Measurements from ENCODE around the gene IHH.

The IHH gene

DNA sequence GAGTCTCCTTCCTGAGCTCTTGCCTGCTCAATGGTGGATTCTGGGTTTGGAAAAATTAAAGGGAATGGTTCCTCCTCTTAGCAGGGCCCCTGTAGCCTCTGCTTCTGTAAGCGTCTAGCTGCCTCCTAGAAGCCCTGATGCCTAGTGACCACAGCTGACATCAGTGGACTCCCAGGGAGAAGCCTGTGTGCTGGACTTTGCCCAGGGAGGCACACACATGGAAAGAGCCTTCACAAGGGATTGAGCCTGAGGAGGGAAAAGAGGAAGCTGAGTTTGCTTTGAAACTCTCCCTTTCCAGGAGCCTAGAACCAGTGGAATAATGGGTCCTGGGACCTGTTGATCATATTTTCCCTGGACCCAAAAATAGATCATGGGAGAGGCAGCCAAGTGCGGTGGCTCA, 18.0 kb downstream of the IHH start:
- no peak overlapping the region for H3K27ac ChIP-seq
- DNase-seq (ENCODE audit: low read depth, low spot score) = no peak

DNA sequence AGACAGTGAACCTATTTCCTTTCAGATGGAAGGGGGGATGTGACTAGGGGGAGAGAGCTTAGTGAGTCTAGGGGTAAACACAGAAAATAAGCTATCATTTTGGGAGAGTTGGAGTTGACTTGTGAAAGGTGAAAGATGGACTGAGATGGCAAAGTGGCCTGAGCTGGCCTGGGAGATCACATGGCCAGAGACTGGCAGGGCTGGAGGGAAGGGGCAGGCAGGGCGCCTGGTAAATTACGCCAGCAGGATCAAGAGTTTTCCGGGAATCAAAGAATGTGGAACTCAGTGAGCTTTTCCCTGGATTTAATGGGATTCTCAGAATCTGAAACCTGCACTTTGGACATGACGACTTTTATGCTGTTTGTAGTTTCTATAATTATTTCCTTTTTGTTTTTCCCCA, 18.6 kb downstream of the IHH start:
- DNase-seq (ENCODE audit: low read depth, low spot score) = no peak
- no peak overlapping the region for H3K27ac ChIP-seq

DNA sequence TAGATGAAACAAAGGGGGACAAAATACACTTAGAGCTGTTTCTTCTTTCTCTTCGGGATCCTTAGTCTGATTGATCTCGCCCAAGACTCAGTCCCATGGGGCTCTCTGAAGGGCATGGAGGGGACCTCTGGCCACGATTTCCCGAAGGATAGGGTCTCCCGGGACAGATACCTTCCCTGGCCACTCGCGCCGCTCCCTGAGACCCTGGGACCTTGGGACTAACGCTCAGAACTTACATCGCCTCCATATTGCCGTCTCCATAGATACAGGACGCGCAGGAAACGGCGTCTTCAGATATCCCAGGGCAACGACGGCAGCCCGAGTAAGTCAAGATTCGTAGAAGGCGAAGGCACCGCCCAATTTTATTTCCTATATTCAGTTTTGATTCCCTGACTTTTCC, 19.5 kb downstream of the IHH start, which contains the start of gene CFAP65:
Gene CFAP65, minus strand, starts transcription at position 265 of the 400 bp plus-strand sequence. CDS start 2,468 bp downstream, outside the sequence.
- no peak for DNase-seq (ENCODE audit: low read depth, low spot score)
- no peak within 1 kb of the TSS for H3K27ac ChIP-seq

DNA sequence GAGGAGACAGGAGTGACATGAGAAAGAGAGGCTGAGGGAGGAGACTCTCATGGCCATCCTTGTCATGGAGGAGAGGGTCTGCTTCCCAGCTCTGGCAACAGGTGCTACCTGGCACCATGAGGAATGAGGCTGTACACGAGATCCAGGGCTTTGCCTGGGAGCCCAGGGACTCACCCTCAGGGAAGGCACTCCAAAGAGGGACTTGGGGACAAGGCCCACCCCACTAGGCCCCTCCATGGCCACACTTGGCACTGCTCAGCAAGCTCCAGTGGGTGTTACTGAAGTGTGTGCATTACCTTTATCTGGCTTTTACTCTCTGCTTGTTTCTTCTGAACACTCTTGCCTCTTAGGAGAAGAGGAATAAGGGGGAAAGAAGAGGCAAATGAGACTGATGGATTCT, 22.1 kb downstream of the IHH start:
- DNase-seq (ENCODE audit: low read depth, low spot score) = no peak
- H3K27ac ChIP-seq = no peak overlapping the region

DNA sequence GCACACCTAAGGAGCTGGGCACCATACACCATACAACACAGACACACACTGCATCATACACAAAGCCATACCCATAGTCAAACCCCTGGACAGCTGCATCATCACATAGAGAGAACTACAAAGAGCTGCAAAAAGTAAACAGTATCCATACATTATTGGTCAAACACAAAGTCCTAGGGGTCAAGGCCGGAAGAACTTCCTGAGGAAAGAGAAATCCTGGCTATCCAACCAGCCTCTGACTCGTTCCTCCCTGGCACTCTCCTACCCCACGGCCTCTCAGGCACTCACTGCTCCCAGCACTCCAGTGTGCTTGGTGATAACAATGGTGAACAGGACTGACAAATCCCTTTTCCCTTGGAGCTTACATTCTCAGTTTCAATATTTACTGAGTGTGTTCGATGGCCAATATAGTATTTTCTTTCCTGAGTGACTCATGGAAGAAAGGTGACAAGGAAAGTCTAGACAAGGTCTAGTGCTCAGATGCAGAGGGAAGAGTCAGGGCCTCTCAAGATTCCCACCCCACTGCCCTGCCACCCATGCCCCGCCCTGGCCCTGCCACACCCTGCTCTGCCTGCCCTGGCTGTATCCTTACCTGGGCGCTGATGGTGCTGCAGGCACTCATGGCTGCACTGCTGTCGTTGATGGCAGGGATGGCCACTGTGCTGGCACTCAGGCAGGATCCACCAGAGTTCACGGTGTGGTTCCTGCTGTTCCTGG, 22.8 kb downstream of the IHH start:
- H3K27ac ChIP-seq = no peak overlapping the region
- DNase-seq (ENCODE audit: low read depth, low spot score) = no peak

DNA sequence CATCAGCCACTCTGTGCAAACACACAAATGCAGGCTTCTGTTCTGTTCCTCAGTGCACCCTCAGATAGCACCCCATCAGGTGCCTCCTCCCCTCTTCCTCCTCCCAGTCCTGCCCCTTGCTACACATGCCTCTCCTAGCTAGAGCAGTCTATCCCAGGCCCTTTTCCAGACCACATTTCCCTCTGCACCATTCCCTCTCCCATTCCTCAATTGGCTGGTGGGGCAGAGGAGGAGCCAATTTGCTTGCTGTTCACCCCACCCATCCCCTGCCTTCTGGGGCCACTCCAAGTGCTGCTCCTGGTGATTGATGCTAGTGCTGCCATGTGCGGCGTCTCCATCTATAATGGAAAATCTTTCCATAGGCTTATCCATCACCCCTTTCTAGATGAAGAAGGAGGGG, 24.8 kb downstream of the IHH start:
- no peak for DNase-seq (ENCODE audit: low read depth, low spot score)
- no peak overlapping the region for H3K27ac ChIP-seq

DNA sequence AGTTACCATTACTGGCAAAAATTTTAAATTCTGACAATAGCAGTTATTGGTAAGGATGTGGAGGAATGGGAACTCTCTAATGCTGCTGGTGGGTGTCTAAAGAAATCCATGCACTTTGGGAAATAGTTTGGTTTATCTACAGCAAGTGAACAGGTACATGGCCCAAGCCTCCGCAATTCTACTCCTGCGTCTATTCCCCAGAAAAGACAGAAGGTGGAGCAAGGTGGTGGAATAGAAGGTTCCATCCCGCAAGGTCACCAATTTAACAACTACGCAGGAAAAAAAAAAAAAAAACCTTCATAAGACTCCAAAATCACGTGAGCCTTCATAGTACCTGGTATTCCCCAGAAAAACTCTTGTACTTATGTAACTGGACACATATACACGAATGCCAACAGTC, 25.9 kb downstream of the IHH start:
- DNase-seq (ENCODE audit: low read depth, low spot score) = no peak
- H3K27ac ChIP-seq = no peak overlapping the region

DNA sequence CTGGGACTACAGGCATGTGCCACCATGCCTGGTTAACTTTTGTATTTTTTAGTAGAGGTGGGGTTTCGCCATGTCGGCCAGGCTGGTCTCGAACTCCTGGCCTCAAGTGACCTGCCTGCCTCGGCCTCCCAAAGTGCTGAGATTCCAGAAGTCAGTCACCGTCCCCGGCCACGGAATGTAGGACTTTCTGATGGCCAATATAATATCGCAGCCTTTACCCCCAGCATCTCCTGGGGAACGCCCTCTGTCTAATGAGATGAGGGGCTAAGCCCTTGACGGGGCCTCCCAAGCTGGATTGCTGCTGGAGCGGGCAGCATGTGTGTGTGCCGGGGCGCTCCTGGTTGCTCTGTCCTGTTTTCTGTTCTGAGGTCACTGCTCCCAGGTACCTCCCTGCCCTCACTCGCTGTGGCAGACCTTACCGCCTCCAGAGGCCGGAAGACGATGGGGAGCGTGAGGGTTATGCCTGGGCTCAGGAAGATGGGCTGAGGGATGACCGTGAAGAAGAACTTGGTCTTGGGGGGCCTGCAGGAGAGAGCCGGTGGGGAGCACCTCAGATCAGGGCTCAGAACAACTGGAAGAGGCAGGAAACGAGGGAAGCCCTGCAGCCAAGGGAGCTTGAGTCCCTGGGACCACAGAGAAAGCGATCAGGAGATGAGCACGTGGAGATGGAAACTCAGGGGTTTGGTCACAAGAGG, 28.5 kb downstream of the IHH start:
- no peak overlapping the region for H3K27ac ChIP-seq
- no peak for DNase-seq (ENCODE audit: low read depth, low spot score)

DNA sequence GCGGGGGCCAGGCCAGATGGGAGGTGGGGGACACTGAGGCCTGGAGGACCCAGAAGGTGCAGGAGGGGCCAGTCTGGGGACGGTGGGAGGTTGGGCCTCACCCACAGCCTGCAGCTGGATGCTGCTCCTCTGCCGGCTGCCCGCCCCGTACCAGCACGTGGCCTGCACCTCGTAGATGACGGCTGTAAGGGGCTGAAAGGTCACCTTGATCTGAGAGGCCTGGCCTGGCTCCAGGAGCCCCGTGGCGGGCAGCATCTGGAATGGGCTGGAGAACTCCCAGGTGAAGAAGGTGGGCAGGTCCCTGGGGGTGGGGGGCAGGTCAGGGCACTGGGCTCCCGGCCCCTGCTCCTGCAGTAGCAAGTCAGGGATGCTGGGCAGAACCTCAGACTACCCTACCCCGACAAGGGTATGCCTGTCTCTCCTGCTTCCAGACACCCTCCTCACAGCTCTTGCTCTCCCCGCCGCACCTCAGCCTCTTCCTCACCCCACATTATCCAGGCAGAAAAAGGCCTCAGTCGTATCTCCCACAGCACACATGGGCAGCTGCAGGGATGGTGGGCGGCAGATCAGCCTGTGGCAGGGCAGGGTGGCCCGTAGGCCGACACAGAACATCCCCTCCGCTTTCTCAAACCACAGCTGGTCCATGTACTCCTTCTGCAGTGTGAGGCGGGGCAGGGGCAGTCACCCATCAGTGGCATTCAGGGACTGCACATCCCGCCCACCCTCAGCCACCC, 29.5 kb downstream of the IHH start:
- no peak overlapping the region for H3K27ac ChIP-seq
- DNase-seq (ENCODE audit: low read depth, low spot score) = no peak

DNA sequence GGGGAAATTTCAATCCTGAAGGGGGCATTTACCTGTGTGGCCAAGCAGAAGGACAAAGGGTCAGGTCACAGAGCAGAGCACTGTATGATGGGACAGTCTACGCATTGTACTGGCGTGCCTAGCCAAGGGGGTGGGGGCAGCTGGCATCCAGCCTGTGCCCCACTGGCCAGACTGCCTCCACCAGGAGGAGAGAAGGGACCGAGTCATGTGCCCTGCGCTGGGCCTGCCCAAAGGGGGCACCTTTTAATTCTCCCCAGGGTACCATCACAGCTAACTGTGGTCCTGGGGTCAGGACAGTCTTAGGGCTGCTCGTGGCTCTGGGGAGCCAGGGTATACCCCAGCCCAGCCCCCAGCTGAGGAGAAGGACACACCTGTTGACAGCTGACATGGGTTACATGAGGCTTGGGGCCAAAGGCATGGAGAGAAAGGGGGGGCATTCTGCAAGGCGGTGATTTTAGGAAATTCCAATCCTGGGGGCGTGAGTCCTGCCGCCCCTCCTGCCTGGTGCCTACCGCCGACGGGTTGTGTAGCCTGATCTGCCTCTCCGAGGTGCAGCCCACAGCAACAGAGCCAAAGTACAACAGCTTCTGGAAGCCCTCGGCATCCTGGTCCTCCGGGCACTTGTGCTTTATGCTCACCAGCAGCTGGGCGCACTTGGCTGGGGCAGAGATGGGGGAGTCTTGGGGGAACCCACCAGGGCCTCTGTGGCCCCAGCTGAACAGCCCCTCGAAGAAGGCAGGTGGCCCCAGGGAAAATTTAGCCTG, 30.4 kb downstream of the IHH start:
- DNase-seq (ENCODE audit: low read depth, low spot score) = no peak
- no peak overlapping the region for H3K27ac ChIP-seq

DNA sequence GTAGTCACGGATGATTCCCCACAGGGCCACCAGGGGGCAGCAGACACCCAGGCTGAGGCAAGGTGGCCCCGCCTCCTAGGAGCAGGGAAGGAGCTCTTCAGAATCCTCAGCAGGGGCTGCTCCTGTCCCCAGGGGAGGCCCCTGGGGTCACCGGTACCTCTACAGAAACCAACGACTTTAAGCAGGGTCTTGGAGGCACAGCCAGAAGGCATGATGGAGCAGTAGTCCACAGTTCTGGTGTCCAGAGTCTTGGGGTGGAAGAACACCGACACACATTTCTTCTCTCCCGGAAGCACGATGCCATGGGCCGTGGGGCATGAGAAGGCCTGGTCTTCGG, 30.9 kb downstream of the IHH start:
- DNase-seq (ENCODE audit: low read depth, low spot score) = no peak
- no peak overlapping the region for H3K27ac ChIP-seq

DNA sequence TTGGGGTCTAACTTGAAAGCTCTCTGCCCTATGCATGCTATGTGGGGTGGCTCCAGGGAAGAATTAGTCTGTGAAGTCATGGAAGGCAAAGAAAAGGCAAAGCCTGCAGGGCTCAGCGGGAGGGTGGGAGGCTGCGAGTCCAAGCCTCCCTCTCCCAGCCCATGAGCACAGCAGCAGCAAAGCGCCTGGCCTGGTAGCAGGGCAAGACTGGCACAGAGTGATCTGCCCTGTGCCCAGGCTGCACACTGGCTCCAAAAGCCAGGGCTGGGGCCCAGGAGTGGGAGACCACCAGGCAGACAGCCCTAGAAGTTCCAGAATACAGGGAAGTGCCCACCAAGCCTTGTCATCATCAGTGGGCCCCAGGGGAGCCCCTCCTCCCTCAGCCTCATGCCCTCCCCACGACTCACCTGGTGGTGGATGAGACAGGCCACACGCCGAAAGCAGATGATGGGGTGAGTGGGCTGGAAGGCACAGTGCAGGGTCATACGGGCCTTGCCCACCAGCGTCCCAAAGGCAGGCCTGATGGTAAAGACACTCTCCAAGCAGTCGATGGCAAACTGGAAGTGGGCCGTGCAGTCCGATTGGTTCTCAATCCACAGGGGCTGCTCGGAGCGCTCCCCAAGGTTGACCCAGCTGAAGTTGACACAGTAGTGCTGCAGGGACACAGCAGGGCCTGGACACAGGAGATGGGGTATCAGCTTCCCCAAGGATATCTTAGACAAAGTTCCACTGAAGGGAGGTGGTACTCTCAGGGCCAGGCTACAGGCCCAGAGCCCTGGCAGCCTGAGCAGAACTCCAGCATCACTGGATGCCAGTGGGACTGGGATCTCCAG, 31.5 kb downstream of the IHH start:
- no peak for DNase-seq (ENCODE audit: low read depth, low spot score)
- no peak overlapping the region for H3K27ac ChIP-seq

DNA sequence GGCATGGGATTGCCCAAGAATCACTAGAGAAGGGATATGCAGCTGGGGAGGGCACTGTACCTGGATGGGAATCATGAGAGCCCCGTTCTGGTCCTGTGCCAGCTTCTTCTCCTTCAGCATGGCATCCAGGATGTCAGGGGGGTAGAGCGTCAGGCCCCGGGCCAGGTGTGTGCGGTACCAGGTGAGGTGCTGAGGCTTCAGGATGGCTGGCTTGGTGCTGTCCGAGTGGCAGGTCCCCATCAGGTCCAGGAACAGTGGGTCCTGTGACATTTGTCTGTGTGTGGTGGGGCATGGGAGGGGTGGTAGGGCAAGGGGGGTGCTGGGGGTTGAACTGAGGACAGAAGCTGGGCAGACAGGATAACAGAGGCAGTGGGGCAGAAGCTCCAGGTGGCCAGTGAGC, 32.6 kb downstream of the IHH start:
- DNase-seq (ENCODE audit: low read depth, low spot score) = no peak
- H3K27ac ChIP-seq = no peak overlapping the region

DNA sequence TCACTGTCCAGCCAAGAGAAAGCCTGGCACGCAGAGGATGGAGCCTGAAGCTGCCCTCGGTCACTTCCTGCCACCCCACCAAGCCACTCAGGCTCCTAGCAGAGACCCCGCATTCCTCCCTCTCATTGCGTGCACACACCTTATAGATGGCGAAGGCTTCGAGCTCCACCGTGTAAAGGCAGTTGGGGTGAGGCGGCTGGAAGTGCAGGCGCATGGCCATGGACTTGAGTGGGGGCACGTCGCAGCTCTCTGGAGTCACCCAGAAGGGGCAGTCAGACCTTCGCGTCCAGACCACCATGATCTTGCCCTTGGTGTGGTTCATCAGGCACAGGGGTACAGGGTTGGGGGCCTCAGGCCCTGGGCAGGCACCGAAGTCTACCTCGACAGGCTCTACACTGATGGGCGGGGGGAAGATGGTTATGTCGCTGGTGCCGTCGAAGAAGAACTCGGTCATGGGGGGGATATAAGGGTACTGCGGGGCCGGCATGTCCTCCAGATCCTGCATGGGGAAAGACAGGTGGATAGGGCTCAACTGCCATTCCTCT, 33.1 kb downstream of the IHH start:
- no peak for DNase-seq (ENCODE audit: low read depth, low spot score)
- H3K27ac ChIP-seq = no peak overlapping the region

DNA sequence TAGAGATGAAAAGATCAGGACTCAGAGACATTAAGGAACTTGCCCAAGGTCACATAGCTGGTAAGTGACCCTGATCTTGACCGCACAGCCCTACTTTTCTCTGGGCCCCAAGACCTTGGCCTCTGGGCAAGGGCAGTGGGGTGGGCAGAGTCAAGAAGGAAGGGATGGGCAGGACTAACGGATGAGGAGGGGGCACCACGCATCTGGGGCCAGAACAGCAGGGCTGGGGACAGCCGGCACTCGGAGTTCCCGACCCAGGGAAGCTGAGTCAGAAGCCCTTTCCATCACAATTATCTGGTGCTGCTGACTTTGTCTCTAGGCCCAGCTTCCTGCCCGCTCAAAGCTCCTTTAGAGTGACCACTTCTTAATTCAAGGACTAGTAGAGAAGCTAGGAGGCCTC, 33.8 kb downstream of the IHH start:
- no peak overlapping the region for H3K27ac ChIP-seq
- no peak for DNase-seq (ENCODE audit: low read depth, low spot score)

DNA sequence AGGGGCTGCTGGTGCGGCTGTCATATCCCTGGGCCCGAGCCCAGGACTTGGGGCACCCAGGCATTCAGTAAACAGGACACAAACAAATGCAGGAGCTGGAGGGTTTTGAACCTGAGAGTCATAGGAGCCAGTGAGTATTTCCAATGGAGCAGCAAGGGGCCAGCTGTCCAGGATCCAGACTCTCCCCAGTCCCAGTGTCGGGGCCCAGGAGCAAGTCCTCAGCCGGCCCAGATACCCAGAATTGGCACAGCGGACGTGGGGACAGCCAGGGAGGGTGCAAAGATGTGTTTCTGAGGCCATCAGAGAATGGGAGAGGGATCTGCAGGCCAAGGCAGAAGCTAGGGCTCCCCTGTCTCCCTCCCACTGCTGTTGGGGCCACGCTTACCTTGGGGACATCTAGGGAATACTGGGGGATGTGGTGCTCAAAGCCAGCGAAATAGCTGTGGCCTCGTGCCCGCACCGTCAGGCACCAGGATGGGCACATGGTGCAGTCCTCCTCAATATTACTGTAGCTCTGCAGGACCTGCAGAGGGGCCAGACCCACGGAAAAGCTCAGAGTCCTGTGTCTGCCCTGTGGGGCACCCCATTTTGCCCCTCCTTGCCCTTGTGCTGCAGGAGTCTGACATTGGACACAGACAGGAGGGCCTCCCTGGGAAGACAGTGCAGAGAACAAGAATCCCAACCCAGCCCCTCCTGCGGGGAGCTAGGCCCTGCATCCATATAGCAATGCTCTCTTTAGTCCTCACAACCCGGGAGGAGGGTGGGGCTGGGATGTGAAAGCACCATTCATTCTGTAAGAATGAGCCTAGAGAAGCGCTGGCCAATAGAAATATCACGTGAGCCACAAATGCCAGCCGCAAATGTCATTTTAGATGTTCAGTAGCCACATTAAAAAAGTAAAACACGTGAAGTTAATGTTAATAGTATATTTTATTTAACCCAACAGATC, 34.8 kb downstream of the IHH start:
- no peak overlapping the region for H3K27ac ChIP-seq
- DNase-seq (ENCODE audit: low read depth, low spot score) = no peak

DNA sequence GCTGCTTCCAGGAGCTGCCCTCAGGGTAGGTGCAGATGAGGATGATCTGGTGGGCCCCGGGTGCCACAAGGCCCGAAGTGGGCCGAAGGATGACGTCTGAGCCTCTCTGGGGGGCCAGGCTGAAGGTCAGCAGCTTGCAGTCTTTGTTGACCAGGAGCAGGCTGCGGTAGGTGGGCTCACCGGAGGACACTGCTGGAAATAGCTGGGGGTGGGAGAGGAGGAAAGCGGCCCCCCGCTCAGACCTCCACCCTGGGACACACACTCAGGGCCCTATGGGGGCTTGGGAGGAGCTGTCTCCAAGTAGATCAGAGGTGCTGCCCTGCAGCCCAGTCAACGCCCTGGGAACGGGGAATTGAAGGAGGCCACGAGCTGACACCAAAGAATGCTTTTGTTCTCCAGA, 36.7 kb downstream of the IHH start:
- DNase-seq (ENCODE audit: low read depth, low spot score) = no peak
- H3K27ac ChIP-seq = no peak overlapping the region

DNA sequence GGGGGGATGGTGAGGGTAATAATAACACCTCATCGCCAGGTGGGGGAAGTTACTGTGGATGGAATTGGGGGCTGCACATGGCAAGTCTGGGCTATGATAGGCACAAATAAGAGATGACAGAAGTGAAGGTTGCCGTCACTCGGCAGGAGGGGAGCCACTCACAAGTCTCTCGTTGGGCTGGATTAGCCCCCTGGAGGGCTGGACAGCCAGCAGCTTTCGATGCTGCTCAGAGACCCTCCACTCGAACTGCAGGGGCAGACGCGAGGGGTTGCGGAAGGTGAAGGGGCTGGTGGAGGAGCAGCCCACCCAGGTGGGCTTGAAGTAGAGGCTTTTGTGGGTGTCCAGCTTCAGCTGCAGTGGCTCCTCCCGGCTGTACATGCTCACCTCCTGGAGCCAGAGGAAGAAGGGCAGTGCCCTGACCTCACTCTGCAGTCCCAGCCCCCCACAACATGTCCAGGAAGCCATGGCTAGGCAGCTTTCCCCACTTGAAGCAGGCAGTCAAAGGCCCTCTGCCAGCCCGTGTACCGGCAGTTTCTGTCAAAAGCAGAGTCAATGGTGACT, 37.6 kb downstream of the IHH start:
- no peak overlapping the region for H3K27ac ChIP-seq
- DNase-seq (ENCODE audit: low read depth, low spot score) = no peak

Measured in epithelial cell of prostate (primary cell).